Neural progenitor cell (in vitro differentiated cells): ENCODE measurements around the gene HLA-F. TPM values are rescaled to one million over a fixed set of nuclear protein-coding genes. Genes with fewer than 3 reads are reported as not detected.

Source experiments
- DNase-seq: peaks from one replicate; pipeline ENCODE4 v3.0.0-alpha.2; 2016; ENCODE audit warnings: low spot score
- H2AFZ ChIP-seq: fragments of 200-600 bp; sonication (generic); replicated peaks from 2 replicates; pipeline ENCODE4 v1.6.1; 2016; ENCODE audit warnings: antibody characterized with exemption
- H3F3A ChIP-seq: fragments of 200-600 bp; sonication (generic); 2 replicates; pipeline ENCODE4 v1.6.1; 2016; ENCODE audit warnings: antibody characterized with exemption, low read depth
- H3K27ac ChIP-seq: fragments of 200-600 bp; sonication (generic); 2 replicates; pipeline ENCODE4 v1.5.1; 2016; ENCODE audit warnings: mild to moderate bottlenecking
- H3K27me3 ChIP-seq: fragments of 200-600 bp; sonication (generic); 2 replicates; pipeline ENCODE4 v1.6.1; 2016; ENCODE audit warnings: mild to moderate bottlenecking, moderate library complexity
- H3K36me3 ChIP-seq: fragments of 200-600 bp; sonication (generic); 2 replicates; pipeline ENCODE4 v1.5.1; 2016
- H3K4me1 ChIP-seq: fragments of 200-600 bp; sonication (generic); 2 replicates; pipeline ENCODE4 v1.6.1; 2016; ENCODE audit warnings: mixed run types
- H3K4me2 ChIP-seq: fragments of 200-600 bp; sonication (generic); 2 replicates; pipeline ENCODE4 v1.6.1; 2016
- H3K4me3 ChIP-seq: fragments of 200-600 bp; sonication (generic); 2 replicates; pipeline ENCODE4 v1.5.1; 2016
- H3K79me2 ChIP-seq: fragments of 200-600 bp; sonication (generic); 2 replicates; pipeline ENCODE4 v1.6.1; 2016; ENCODE audit warnings: low read depth
- H3K9ac ChIP-seq: fragments of 200-600 bp; sonication (generic); 2 replicates; pipeline ENCODE4 v1.6.1; 2016
- H3K9me3 ChIP-seq: fragments of 200-600 bp; sonication (generic); 2 replicates; pipeline ENCODE4 v1.5.1; 2016; ENCODE audit warnings: low read depth
- H4K20me1 ChIP-seq: fragments of 200-600 bp; sonication (generic); 2 replicates; pipeline ENCODE4 v1.6.1; 2016; ENCODE audit warnings: low read depth
- H3K27ac Mint-ChIP-seq: 3 replicates; pipeline ENCODE4 v1.8.0; 2021; ENCODE audit warnings: mixed read lengths
- H3K27me3 Mint-ChIP-seq: 2 replicates; pipeline ENCODE4 v1.8.0; 2022; ENCODE audit warnings: low read depth, mild to moderate bottlenecking, inconsistent platforms, moderate library complexity, mixed read lengths; ENCODE audit not compliant: insufficient read depth
- H3K36me3 Mint-ChIP-seq: 3 replicates; pipeline ENCODE4 v1.8.0; 2021; ENCODE audit warnings: mixed read lengths
- H3K4me1 Mint-ChIP-seq: 3 replicates; pipeline ENCODE4 v1.8.0; 2021; ENCODE audit warnings: mixed read lengths
- H3K4me3 Mint-ChIP-seq: 3 replicates; pipeline ENCODE4 v1.8.0; 2021; ENCODE audit warnings: mild to moderate bottlenecking, moderate library complexity, mixed read lengths
- H3K9me3 Mint-ChIP-seq: 3 replicates; pipeline ENCODE4 v1.8.0; 2020; ENCODE audit warnings: mixed read lengths
- EZH2 ChIP-seq: fragments of 200-600 bp; sonication (generic); IDR thresholded peaks from 2 replicates; pipeline ENCODE4 v1.6.1; 2017; ENCODE audit warnings: antibody characterized with exemption, mild to moderate bottlenecking, moderate library complexity
- EZH2phosphoT487 ChIP-seq: fragments of 200-600 bp; sonication (generic); IDR thresholded peaks from 2 replicates; pipeline ENCODE4 v1.6.1; 2017; ENCODE audit warnings: antibody characterized with exemption
- small RNA-seq: library from RNA; depleted of rRNA; stranded (forward); fragments of <200 nt; gene quantifications from one replicate; pipeline ENCODE3, GENCODE V24; 2015
- total RNA-seq: library from RNA; depleted of rRNA; stranded (reverse); fragments of >200 nt; gene quantifications from 2 replicates; pipeline ENCODE4 v1.2.3, GENCODE V29; 2015; ENCODE audit warnings: low replicate concordance
- TF ChIP-seq, protein P1 (sequence below): fragments of 200-600 bp; sonication (generic); IDR thresholded peaks from 2 replicates; pipeline ENCODE4 v1.5.1; 2017; ENCODE audit warnings: antibody characterized with exemption, mild to moderate bottlenecking

The HLA-F gene
- total RNA-seq, 1 donor from 2014 or later = not detected

DNA sequence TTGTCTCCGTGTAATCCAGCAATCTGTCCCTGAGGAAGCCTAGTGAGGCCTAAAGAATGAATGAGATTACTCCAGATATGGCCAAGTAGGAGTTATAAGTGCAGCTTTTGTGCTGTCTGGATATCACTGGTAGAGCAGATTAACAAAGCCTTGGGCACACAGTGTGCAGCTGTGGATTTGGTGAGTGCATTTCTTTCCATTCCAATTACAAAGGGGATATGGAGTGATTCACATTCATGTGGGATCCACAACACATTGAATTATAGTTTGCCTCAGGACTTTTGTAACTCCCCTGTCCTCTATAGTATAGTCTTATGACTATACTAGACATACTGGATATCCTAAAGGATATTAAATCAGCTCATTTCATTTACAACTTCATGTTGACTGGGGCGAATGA is 47.1 kb downstream of the HLA-F start:
- Histone ChIP-seq H3K79me2 (no peaks in the 10 kb centered on the region), H3F3A (no peaks in the 10 kb centered on the region), H4K20me1 (no peaks in the 10 kb centered on the region), H3K4me2 (no peak overlapping the region), H3K27me3 (no peaks in the 10 kb centered on the region), H3K4me1 (no peaks in the 10 kb centered on the region), H3K4me3 (no peak overlapping the region), H2AFZ (no peak overlapping the region), H3K27ac (no peak overlapping the region), H3K9ac (no peak overlapping the region), H3K36me3 (no peaks in the 10 kb centered on the region), H3K9me3 (no peaks in the 10 kb centered on the region)
- Mint-ChIP-seq H3K4me1 (peaks cover 10% of the 10 kb centered on the region), H3K27ac (no peak overlapping the region), H3K27me3 (peaks cover 5% of the 10 kb centered on the region), H3K36me3 (no peaks in the 10 kb centered on the region), H3K9me3 (no peaks in the 10 kb centered on the region), H3K4me3 (no peak overlapping the region)
- DNase-seq = no peak
- TF ChIP-seq EZH2 (no peak), EZH2phosphoT487 (no peak)
- TF ChIP-seq, protein P1, sequence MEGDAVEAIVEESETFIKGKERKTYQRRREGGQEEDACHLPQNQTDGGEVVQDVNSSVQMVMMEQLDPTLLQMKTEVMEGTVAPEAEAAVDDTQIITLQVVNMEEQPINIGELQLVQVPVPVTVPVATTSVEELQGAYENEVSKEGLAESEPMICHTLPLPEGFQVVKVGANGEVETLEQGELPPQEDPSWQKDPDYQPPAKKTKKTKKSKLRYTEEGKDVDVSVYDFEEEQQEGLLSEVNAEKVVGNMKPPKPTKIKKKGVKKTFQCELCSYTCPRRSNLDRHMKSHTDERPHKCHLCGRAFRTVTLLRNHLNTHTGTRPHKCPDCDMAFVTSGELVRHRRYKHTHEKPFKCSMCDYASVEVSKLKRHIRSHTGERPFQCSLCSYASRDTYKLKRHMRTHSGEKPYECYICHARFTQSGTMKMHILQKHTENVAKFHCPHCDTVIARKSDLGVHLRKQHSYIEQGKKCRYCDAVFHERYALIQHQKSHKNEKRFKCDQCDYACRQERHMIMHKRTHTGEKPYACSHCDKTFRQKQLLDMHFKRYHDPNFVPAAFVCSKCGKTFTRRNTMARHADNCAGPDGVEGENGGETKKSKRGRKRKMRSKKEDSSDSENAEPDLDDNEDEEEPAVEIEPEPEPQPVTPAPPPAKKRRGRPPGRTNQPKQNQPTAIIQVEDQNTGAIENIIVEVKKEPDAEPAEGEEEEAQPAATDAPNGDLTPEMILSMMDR = no peak

DNA sequence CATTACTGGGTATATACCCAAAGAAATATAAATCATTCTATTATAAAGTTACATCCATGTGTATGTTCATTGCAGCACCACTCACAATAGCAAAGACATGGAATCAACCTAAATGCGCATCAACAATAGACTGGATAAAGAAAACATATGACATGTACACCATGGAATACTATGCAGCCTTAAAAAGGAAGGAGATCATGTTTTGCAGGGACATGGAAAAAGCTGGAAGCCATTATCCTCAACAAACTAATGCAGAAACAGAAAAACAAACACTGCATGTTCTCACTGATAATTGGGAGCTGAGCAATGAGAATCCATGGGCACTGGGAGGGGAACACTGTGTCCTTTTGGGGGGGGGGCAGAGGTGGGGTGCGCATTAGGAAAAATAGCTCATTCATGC is 53.5 kb downstream of the HLA-F start:
- H3K4me1 Mint-ChIP-seq = no peaks in the 10 kb centered on the region

More for the DNA sequence above, 53.5 kb downstream of the HLA-F start:
- Mint-ChIP-seq H3K4me3 (no peak overlapping the region), H3K27ac (no peak overlapping the region), H3K27me3 (peaks cover 2% of the 10 kb centered on the region), H3K9me3 (peaks cover 2% of the 10 kb centered on the region), H3K36me3 (no peaks in the 10 kb centered on the region)
- no peak overlapping the region for H3K27ac ChIP-seq
- H3K9me3 ChIP-seq = no peaks in the 10 kb centered on the region
- no peaks in the 10 kb centered on the region for H3F3A ChIP-seq
- H3K4me3 ChIP-seq = no peak overlapping the region
- DNase-seq = no peak
- H3K9ac ChIP-seq = no peak overlapping the region
- no peaks in the 10 kb centered on the region for H3K4me1 ChIP-seq
- H2AFZ ChIP-seq = no peak overlapping the region
- no peaks in the 10 kb centered on the region for H3K79me2 ChIP-seq
- TF ChIP-seq, protein P1 = no peak
- no peak for TF ChIP-seq EZH2phosphoT487
- TF ChIP-seq EZH2 = no peak
- no peaks in the 10 kb centered on the region for H4K20me1 ChIP-seq
- no peaks in the 10 kb centered on the region for H3K36me3 ChIP-seq
- H3K27me3 ChIP-seq = no peaks in the 10 kb centered on the region
- no peak overlapping the region for H3K4me2 ChIP-seq

Small RNAs within 50 kb of the gene (small RNA-seq; reads per million reads assigned to genes)
- gene AL645939.2 = not detected
- not detected for gene AL645939.3
- not detected for gene AL645939.4
- not detected for gene RF00019

Other genes with a start within 250 kb of the HLA-F start
- not detected in 2 replicates for gene MAS1L, start 235.5 kb upstream of the HLA-F start, total RNA-seq
- not detected in 2 replicates for gene UBD, start 163.7 kb upstream of the HLA-F start, total RNA-seq
- not detected in 2 replicates for gene OR2H2, start 138.3 kb upstream of the HLA-F start, total RNA-seq
- gene GABBR1, start 90.3 kb upstream of the HLA-F start, total RNA-seq = 25.4 and 37.4 TPM in 2 replicates
- not detected in 2 replicates for gene MOG, start 66.3 kb upstream of the HLA-F start, total RNA-seq
- gene ZFP57, start 42.3 kb upstream of the HLA-F start, total RNA-seq = not detected in 2 replicates
- gene HLA-G, start 104.4 kb downstream of the HLA-F start, total RNA-seq = not detected in 2 replicates
- 107 and 278 TPM in 2 replicates for gene HLA-A, start 219.1 kb downstream of the HLA-F start, total RNA-seq